Neuronal stem cell (in vitro differentiated cells): ENCODE results near the gene SLC22A23.

ENCODE experiments used
- DNase-seq: peaks from one replicate; pipeline ENCODE4 v3.0.0-alpha.2; 2013; ENCODE audit warnings: low spot score
- H2AFZ ChIP-seq: one replicate; pipeline ENCODE4 v1.6.1; 2013; ENCODE audit warnings: mild to moderate bottlenecking, low read length, inconsistent platforms
- H2AK5ac ChIP-seq: 2 replicates; pipeline ENCODE4 v1.6.1; 2013; ENCODE audit warnings: low read depth, mild to moderate bottlenecking, inconsistent platforms, low read length, moderate library complexity, mixed read lengths
- H2BK120ac ChIP-seq: 2 replicates; pipeline ENCODE4 v1.6.1; 2013; ENCODE audit warnings: low read depth, mild to moderate bottlenecking, inconsistent platforms, low read length, moderate library complexity, mixed read lengths
- H2BK12ac ChIP-seq: one replicate; pipeline ENCODE4 v1.6.1; 2013; ENCODE audit warnings: low read length, inconsistent platforms
- H2BK15ac ChIP-seq: 2 replicates; pipeline ENCODE4 v1.6.1; 2013; ENCODE audit warnings: mild to moderate bottlenecking, low read length, inconsistent platforms, mixed read lengths
- H2BK5ac ChIP-seq: one replicate; pipeline ENCODE4 v1.6.1; 2013; ENCODE audit warnings: inconsistent platforms, mild to moderate bottlenecking, low read length, moderate library complexity
- H3K14ac ChIP-seq: one replicate; pipeline ENCODE4 v1.6.1; 2013; ENCODE audit warnings: low read length, inconsistent platforms
- H3K18ac ChIP-seq: 2 replicates; pipeline ENCODE4 v1.6.1; 2013; ENCODE audit warnings: low read length, inconsistent platforms
- H3K23ac ChIP-seq: 2 replicates; pipeline ENCODE4 v1.6.1; 2013; ENCODE audit warnings: low read depth, mild to moderate bottlenecking, mixed read lengths, low read length, inconsistent platforms; ENCODE audit not compliant: poor library complexity
- H3K27ac ChIP-seq: replicated peaks from 3 replicates; pipeline ENCODE4 v1.5.1; 2013; ENCODE audit warnings: low read length, inconsistent platforms
- H3K27me3 ChIP-seq, 3 experiments: 2 replicates each; pipeline ENCODE4 v1.6.1; 2013; ENCODE audit warnings: low read length in 3 of 3, mild to moderate bottlenecking in 2 of 3, inconsistent platforms in 1 of 3, low read depth in 1 of 3, mixed read lengths in 1 of 3, moderate library complexity in 1 of 3; ENCODE audit not compliant: control insufficient read depth in 3 of 3, insufficient read depth in 3 of 3
- H3K36me3 ChIP-seq, 2 donors: replicated peaks in 1 of 2; 2 replicates each; pipeline ENCODE4 v1.6.1; 2013; ENCODE audit warnings: low read length in 2 of 2; ENCODE audit not compliant: control insufficient read depth in 2 of 2, insufficient read depth in 2 of 2
- H3K4ac ChIP-seq: 2 replicates; pipeline ENCODE4 v1.6.1; 2013; ENCODE audit warnings: inconsistent platforms, mild to moderate bottlenecking, low read length, moderate library complexity
- H3K4me1 ChIP-seq, 2 donors: 1 replicate in 1 of 2; 2 replicates in 1 of 2; pipeline ENCODE4 v1.6.1; 2013; ENCODE audit warnings: low read length in 2 of 2, low read depth in 1 of 2; ENCODE audit not compliant: control insufficient read depth in 2 of 2, insufficient read depth in 1 of 2
- H3K4me2 ChIP-seq: one replicate; pipeline ENCODE4 v1.6.1; 2013; ENCODE audit warnings: mild to moderate bottlenecking, low read length, inconsistent platforms; ENCODE audit not compliant: insufficient read depth, poor library complexity, severe bottlenecking
- H3K4me3 ChIP-seq, 2 donors: 2 replicates each; pipeline ENCODE4 v1.5.1; 2013; ENCODE audit warnings: low read length in 2 of 2, mild to moderate bottlenecking in 2 of 2, inconsistent platforms in 1 of 2, moderate library complexity in 1 of 2
- H3K79me1 ChIP-seq: one replicate; pipeline ENCODE4 v1.6.1; 2013; ENCODE audit warnings: low read depth, mild to moderate bottlenecking, inconsistent platforms, low read length, moderate library complexity
- H3K9ac ChIP-seq: one replicate; pipeline ENCODE4 v1.6.1; 2013; ENCODE audit warnings: mild to moderate bottlenecking, low read depth, low read length, inconsistent platforms; ENCODE audit not compliant: poor library complexity
- H3K9me3 ChIP-seq, 2 donors: replicated peaks in 1 of 2; 2 replicates each; pipeline versions ENCODE3 to v1.6.1; 2013; ENCODE audit warnings: low read length in 2 of 2, mild to moderate bottlenecking in 2 of 2, inconsistent platforms in 1 of 2, low read depth in 1 of 2, mixed read lengths in 1 of 2, moderate library complexity in 1 of 2; ENCODE audit not compliant: control insufficient read depth in 2 of 2, insufficient read depth in 1 of 2
- H4K8ac ChIP-seq: one replicate; pipeline ENCODE4 v1.6.1; 2013; ENCODE audit warnings: low read depth, mild to moderate bottlenecking, inconsistent platforms, low read length, moderate library complexity
- H4K91ac ChIP-seq: one replicate; pipeline ENCODE4 v1.6.1; 2013; ENCODE audit warnings: low read length, low read depth, mild to moderate bottlenecking, inconsistent platforms; ENCODE audit not compliant: poor library complexity
- WGBS, 2 donors: extraction: QIAGEN DNeasy Blood & Tissue Kit; methylation state at CpG; one replicate each; pipeline ENCODE4 v1.1.7; 2013; ENCODE audit warnings: missing lambda C conversion rate in 2 of 2, mixed read lengths in 1 of 2; ENCODE audit not compliant: insufficient read length in 2 of 2, insufficient replicate concordance in 1 of 2; ENCODE audit errors: extremely low coverage in 2 of 2; 5-methylcytosine and 5-hydroxymethylcytosine counted together

SLC22A23 gene

GRCh38 chr6:3426927-3427686 lies 29.7 kb downstream of the SLC22A23 start:
- no peaks in the 10 kb centered on the region for H3K36me3 ChIP-seq
- H2BK5ac ChIP-seq, result no peak overlapping the region
- H3K4ac ChIP-seq, result no peak overlapping the region
- no peak for DNase-seq
- H3K4me2 ChIP-seq, result no peak overlapping the region
- H3K14ac ChIP-seq, result no peak overlapping the region
- H3K4me1 ChIP-seq, result peaks cover 14 to 21% of the 10 kb centered on the region in 2 donors
- H3K4me3 ChIP-seq, result no peak overlapping the region
- no peaks in the 10 kb centered on the region for H3K79me1 ChIP-seq
- H3K9me3 ChIP-seq, result no peaks in the 10 kb centered on the region
- WGBS, 2 donors, result no CpG with 5 or more reads among the region's 20 CpGs
- no peak overlapping the region for H3K18ac ChIP-seq
- no peak overlapping the region for H4K8ac ChIP-seq
- H2BK120ac ChIP-seq, result no peak overlapping the region
- H3K23ac ChIP-seq, result no peak overlapping the region
- no peak overlapping the region for H2AK5ac ChIP-seq
- H3K27ac ChIP-seq, result no peak overlapping the region
- no peak overlapping the region for H2BK12ac ChIP-seq
- no peak overlapping the region for H2BK15ac ChIP-seq
- peak overlapping the region; percentile 9 for H3K9ac ChIP-seq
- H2AFZ ChIP-seq, result no peak overlapping the region
- H3K27me3 ChIP-seq, result no peaks in the 10 kb centered on the region
- H4K91ac ChIP-seq, result no peak overlapping the region

GRCh38 chr6:3426091-3426926 lies 30.5 kb downstream of the SLC22A23 start:
- no peak for DNase-seq
- H2AFZ ChIP-seq, result no peak overlapping the region
- no peak overlapping the region for H3K27ac ChIP-seq

GRCh38 chr6:3425574-3425973 lies 31.3 kb downstream of the SLC22A23 start:
- Histone ChIP-seq H2BK120ac (no peak overlapping the region), H3K36me3 (no peaks in the 10 kb centered on the region), H2BK5ac (no peak overlapping the region), H2BK12ac (no peak overlapping the region), H3K18ac (no peak overlapping the region), H3K4me1 (peaks cover 14 to 32% of the 10 kb centered on the region in 2 donors), H3K4ac (no peak overlapping the region), H3K4me3 (no peak overlapping the region), H2AK5ac (no peak overlapping the region), H4K8ac (no peak overlapping the region), H3K9ac (no peak overlapping the region), H2BK15ac (no peak overlapping the region), H3K27ac (no peak overlapping the region), H3K14ac (no peak overlapping the region), H4K91ac (no peak overlapping the region), H3K9me3 (no peaks in the 10 kb centered on the region), H3K4me2 (no peak overlapping the region), H3K23ac (no peak overlapping the region), H3K79me1 (no peaks in the 10 kb centered on the region), H2AFZ (no peak overlapping the region), H3K27me3 (no peaks in the 10 kb centered on the region)
- WGBS, 2 donors, result no CpG with 5 or more reads among the region's 2 CpGs
- DNase-seq, result no peak

More at GRCh38 chr6:3426091-3426926, 30.5 kb downstream of the SLC22A23 start:
- H4K8ac ChIP-seq, result no peak overlapping the region
- H2BK12ac ChIP-seq, result no peak overlapping the region
- H3K9me3 ChIP-seq, result no peaks in the 10 kb centered on the region
- H3K4me2 ChIP-seq, result no peak overlapping the region
- H3K23ac ChIP-seq, result no peak overlapping the region
- H4K91ac ChIP-seq, result no peak overlapping the region
- H3K9ac ChIP-seq, result no peak overlapping the region
- H3K36me3 ChIP-seq, result no peaks in the 10 kb centered on the region
- peaks cover 14 to 27% of the 10 kb centered on the region in 2 donors for H3K4me1 ChIP-seq
- H3K27me3 ChIP-seq, result no peaks in the 10 kb centered on the region
- no CpG with 5 or more reads among the region's 3 CpGs for WGBS, 2 donors
- H3K4me3 ChIP-seq, result no peak overlapping the region
- no peak overlapping the region for H3K4ac ChIP-seq
- no peaks in the 10 kb centered on the region for H3K79me1 ChIP-seq
- H2BK5ac ChIP-seq, result no peak overlapping the region
- no peak overlapping the region for H2BK15ac ChIP-seq
- H3K14ac ChIP-seq, result no peak overlapping the region
- H2AK5ac ChIP-seq, result no peak overlapping the region
- no peak overlapping the region for H3K18ac ChIP-seq
- no peak overlapping the region for H2BK120ac ChIP-seq
